Measurements from ENCODE around the gene SLC35B2.

- TF ChIP-seq TARDBP (IDR thresholded peaks at IDR 0.05) = no peak
- TF ChIP-seq MAFK (IDR thresholded peaks at IDR 0.05; ENCODE audit: low read length) = no peak
- TF ChIP-seq, protein P1, sequence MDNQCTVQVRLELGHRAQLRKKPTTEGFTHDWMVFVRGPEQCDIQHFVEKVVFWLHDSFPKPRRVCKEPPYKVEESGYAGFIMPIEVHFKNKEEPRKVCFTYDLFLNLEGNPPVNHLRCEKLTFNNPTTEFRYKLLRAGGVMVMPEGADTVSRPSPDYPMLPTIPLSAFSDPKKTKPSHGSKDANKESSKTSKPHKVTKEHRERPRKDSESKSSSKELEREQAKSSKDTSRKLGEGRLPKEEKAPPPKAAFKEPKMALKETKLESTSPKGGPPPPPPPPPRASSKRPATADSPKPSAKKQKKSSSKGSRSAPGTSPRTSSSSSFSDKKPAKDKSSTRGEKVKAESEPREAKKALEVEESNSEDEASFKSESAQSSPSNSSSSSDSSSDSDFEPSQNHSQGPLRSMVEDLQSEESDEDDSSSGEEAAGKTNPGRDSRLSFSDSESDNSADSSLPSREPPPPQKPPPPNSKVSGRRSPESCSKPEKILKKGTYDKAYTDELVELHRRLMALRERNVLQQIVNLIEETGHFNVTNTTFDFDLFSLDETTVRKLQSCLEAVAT (IDR thresholded peaks at IDR 0.05) = no peak
- no peak for TF ChIP-seq CBFB (CRISPR knock-in tag; IDR thresholded peaks at IDR 0.05)
Observed at GRCh38 chr6:44216677-44217331, 40.5 kb downstream of the SLC35B2 start, which contains the start of gene MYMX.

Measured in K562 (cell line).